K562 treated with DMSO at 1 percent for 24 hours (cell line): ENCODE measurements around the gene NCKAP1. TPM values are rescaled to one million over a fixed set of nuclear protein-coding genes. Genes with fewer than 3 reads are reported as not detected.

Experiments used
- total RNA-seq: library from RNA; unstranded; fragments of 300-600 nt; gene quantifications from 2 replicates; pipeline ENCODE4 v1.2.3, GENCODE V29; 2022; ENCODE audit warnings: low read depth; ENCODE audit not compliant: insufficient read depth

The NCKAP1 gene, protein sequence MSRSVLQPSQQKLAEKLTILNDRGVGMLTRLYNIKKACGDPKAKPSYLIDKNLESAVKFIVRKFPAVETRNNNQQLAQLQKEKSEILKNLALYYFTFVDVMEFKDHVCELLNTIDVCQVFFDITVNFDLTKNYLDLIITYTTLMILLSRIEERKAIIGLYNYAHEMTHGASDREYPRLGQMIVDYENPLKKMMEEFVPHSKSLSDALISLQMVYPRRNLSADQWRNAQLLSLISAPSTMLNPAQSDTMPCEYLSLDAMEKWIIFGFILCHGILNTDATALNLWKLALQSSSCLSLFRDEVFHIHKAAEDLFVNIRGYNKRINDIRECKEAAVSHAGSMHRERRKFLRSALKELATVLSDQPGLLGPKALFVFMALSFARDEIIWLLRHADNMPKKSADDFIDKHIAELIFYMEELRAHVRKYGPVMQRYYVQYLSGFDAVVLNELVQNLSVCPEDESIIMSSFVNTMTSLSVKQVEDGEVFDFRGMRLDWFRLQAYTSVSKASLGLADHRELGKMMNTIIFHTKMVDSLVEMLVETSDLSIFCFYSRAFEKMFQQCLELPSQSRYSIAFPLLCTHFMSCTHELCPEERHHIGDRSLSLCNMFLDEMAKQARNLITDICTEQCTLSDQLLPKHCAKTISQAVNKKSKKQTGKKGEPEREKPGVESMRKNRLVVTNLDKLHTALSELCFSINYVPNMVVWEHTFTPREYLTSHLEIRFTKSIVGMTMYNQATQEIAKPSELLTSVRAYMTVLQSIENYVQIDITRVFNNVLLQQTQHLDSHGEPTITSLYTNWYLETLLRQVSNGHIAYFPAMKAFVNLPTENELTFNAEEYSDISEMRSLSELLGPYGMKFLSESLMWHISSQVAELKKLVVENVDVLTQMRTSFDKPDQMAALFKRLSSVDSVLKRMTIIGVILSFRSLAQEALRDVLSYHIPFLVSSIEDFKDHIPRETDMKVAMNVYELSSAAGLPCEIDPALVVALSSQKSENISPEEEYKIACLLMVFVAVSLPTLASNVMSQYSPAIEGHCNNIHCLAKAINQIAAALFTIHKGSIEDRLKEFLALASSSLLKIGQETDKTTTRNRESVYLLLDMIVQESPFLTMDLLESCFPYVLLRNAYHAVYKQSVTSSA
- total RNA-seq = 56.1 and 73.7 TPM in 2 replicates

DNA sequence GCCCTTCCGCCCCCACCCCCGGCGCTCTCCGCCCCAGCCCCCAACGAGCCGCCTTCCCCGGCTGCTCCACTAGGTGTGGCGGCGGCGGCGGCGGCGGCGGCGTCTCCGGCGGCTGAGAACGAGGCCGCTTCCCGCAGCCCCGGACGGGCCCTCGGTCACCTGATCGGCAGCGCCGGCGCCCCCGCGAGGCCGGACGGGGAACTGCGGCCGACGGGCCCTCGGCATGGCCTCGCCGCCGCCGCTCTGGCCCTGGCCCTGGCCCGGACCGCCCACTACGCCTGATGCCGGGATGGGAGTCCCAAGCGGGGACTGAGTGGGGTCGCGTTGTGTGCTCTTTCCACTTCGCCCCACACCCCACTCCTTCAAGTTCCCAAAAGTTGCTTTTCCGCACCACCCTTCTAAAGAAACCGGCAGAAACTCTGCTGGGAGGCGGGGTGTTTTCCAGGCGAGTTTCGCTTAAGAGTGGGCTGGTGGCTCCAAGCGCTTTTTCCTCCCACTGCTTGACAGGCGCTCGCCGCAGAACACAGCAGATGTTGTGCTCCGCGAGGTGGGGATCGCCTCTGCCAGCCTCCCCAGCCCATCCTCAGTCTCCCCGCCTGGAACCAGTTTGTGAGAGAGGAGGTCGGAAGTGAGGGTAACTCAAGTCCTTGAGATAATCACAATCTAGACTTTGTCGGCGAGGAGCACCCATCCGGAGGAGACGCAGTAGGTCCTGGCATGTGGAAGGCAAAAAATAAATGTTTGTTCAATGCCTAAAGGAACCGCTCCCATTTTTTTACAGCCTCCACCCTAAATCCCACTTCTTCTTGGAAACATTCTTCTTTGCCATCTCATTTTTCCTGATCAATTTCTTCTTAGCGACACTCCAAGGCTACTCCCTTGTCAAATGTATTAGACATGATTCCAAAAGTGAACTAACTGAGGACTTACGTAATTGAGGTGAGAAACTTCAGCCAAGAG, at the start of gene NCKAP1:
Gene NCKAP1 (minus strand): TSS at position 117 of the 960 bp plus-strand sequence. CDS start 358 bp downstream, outside the sequence.

DNA sequence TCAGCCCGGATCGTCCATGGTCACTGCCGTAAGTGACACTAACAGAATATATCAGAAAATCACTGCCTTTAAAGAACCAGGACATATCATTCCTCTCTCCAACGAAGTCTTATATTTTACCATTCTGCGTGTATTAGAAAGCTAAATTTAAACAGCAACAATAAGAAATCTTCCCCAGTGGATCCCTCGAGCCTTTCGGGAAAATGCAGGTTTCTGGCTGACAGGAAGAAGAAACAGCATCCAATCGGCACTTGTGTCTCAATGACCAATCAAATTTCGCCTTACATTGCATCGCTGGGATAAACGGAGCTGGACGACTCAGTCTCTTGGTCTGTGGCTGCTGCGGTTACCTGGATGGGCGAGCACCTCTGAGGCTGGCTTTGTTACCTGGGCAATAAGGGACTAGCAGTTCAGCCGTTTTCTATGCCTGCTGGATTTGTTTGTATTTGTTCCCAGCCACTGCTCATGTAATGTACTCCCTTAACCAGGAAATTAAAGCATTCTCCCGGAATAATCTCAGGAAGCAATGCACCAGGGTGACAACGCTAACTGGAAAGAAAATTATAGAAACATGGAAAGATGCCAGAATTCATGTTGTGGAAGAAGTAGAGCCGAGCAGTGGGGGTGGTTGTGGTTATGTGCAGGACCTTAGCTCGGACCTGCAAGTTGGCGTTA, 40.3 kb upstream of the NCKAP1 start, which contains the start of gene DUSP19:
Gene DUSP19 (plus strand): TSS at position 284 of the 675 bp plus-strand sequence. CDS start 187 bp downstream, at position 471.

DNA sequence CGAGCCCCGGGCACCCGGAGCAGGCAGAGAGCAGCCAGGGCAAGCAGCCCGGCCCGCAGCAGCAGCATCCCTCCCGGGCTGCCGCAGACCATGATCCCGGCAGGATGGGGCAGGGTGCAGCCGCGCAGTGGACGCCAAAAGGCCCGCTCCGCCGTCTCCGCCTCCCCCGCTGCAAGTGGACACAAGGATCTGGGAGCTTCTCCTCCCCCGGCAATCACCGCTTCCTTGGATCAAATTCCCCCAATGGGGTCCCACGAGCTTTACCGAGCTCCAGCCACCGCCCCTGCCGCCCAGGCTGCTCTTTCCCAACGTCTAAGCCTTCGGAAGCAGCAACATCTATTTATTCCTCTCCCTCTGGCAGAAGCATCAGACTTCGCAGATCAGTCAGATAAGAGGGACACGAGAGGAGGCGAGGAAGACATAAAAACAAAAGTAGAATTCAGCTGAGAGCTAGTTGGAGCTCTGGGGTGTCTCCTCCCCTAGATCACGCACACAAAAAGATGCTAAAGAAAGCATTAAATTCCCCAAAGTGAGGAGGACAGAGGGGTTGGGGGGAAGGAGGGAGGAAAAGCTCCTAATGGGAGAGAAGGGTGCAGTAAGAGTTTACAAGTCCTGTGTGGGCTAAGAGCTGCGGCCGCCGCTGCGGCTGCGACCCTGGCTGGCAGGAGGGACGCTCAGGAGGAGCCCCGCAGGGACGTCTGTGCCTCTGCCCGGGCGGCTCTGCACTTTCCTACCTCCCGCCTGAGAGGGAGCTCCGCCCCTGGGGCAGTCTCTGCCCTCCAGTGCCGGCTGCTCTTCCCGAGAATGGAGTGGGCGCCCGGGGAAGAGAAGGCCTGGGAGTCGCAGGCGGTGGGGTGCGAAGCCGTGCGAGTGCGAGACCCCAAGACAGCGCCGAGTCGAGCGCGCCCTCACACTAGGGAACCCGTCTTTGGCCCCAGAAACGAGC, 171.5 kb downstream of the NCKAP1 start, which contains the start of gene FRZB:
Gene FRZB (minus strand): TSS at position 177 of the 946 bp plus-strand sequence. CDS start 85 bp downstream, at position 92.

Other genes with a start within 250 kb of the NCKAP1 start
- gene FRZB, start 171.8 kb downstream of the NCKAP1 start, total RNA-seq = 0.10 TPM in 1 of 2 replicates, not detected in the other
- gene DUSP19, start 40.3 kb upstream of the NCKAP1 start, total RNA-seq = 0.88 and 0.90 TPM in 2 replicates
- gene NUP35, start 86.0 kb upstream of the NCKAP1 start, total RNA-seq = 10.5 and 11.9 TPM in 2 replicates